Neural progenitor cell (in vitro differentiated cells): Measurements from ENCODE around the gene STRN3.

Source experiments
- CTCF ChIP-seq: fragments of 200-600 bp; sonication (generic); IDR thresholded peaks from 2 replicates; pipeline ENCODE4 v1.5.1; 2017; ENCODE audit warnings: antibody characterized with exemption, mild to moderate bottlenecking
- EZH2 ChIP-seq: fragments of 200-600 bp; sonication (generic); IDR thresholded peaks from 2 replicates; pipeline ENCODE4 v1.6.1; 2017; ENCODE audit warnings: antibody characterized with exemption, mild to moderate bottlenecking, moderate library complexity

GRCh38 chr14:31047503-31047902 is 21.3 kb upstream of the STRN3 start:
- TF ChIP-seq CTCF = no peak
- no peak for TF ChIP-seq EZH2
